Liver (tissue), 9 donors: Measurements from ENCODE around the gene CUL5. TPM values are rescaled to one million over a fixed set of nuclear protein-coding genes. Genes with fewer than 3 reads are reported as not detected.
"Not testable (repeated sequence)": the region's sequence is repeated elsewhere in the genome, so short reads cannot be mapped to it uniquely, and the experiment has no call there.

Source experiments
- DNase-seq: peaks from one replicate; pipeline ENCODE4 v3.0.0-alpha.2; 2017; ENCODE audit warnings: low spot score
- H3K27ac ChIP-seq, 2 donors: one replicate each; pipeline ENCODE4 v1.7.0; 2013; ENCODE audit warnings: inconsistent platforms in 2 of 2, low read length in 2 of 2, control low read depth in 1 of 2, low read depth in 1 of 2, mild to moderate bottlenecking in 1 of 2
- H3K27me3 ChIP-seq, 4 donors: one replicate each; pipeline versions ENCODE4 v1.6.1 to v1.7.0; 2013; ENCODE audit warnings: low read length in 3 of 4, inconsistent platforms in 1 of 4, mild to moderate bottlenecking in 1 of 4, moderate library complexity in 1 of 4; ENCODE audit not compliant: control insufficient read depth in 4 of 4, insufficient read depth in 4 of 4
- H3K36me3 ChIP-seq, 4 donors: one replicate each; pipeline versions ENCODE4 v1.6.1 to v1.7.0; 2013; ENCODE audit warnings: low read length in 3 of 4, mild to moderate bottlenecking in 3 of 4, low read depth in 1 of 4, moderate library complexity in 1 of 4; ENCODE audit not compliant: control insufficient read depth in 4 of 4, insufficient read depth in 3 of 4
- H3K4me1 ChIP-seq, 4 donors: one replicate each; pipeline versions ENCODE4 v1.6.1 to v1.7.0; 2013; ENCODE audit warnings: low read length in 3 of 4, mild to moderate bottlenecking in 3 of 4, moderate library complexity in 1 of 4; ENCODE audit not compliant: control insufficient read depth in 4 of 4, insufficient read depth in 4 of 4
- H3K4me3 ChIP-seq, 3 donors: one replicate each; pipeline versions ENCODE4 v1.6.1 to v1.7.0; 2013; ENCODE audit warnings: low read length in 3 of 3, control low read depth in 1 of 3, low read depth in 1 of 3, mild to moderate bottlenecking in 1 of 3
- H3K9ac ChIP-seq, 2 donors: one replicate each; pipeline ENCODE4 v1.7.0; 2013; ENCODE audit warnings: low read length in 2 of 2, mild to moderate bottlenecking in 2 of 2, moderate library complexity in 2 of 2, control low read depth in 1 of 2, low read depth in 1 of 2
- H3K9me3 ChIP-seq, 4 donors: one replicate each; pipeline versions ENCODE4 v1.6.1 to v1.7.0; 2013; ENCODE audit warnings: low read length in 3 of 4; ENCODE audit not compliant: control insufficient read depth in 4 of 4
- ATF3 ChIP-seq: IDR thresholded peaks from 2 replicates; pipeline ENCODE4 v1.6.1; 2016; ENCODE audit warnings: antibody characterized with exemption
- EGR1 ChIP-seq, 2 donors: IDR thresholded peaks; 2 replicates each; pipeline ENCODE4 v1.6.1; 2016 to 2018; ENCODE audit warnings: antibody characterized with exemption in 2 of 2, low read depth in 2 of 2
- FOXA1 ChIP-seq: IDR thresholded peaks from 2 replicates; pipeline ENCODE4 v1.6.1; 2016; ENCODE audit warnings: antibody characterized with exemption
- FOXA2 ChIP-seq: IDR thresholded peaks from 2 replicates; pipeline ENCODE4 v1.6.1; 2016; ENCODE audit warnings: antibody characterized with exemption
- GABPA ChIP-seq, 2 donors: IDR thresholded peaks in 1 of 2; conservative IDR thresholded peaks in 1 of 2; 2 replicates each; pipeline ENCODE4 v1.6.1; 2016; ENCODE audit warnings: antibody characterized with exemption in 2 of 2, mild to moderate bottlenecking in 1 of 2, moderate library complexity in 1 of 2
- HNF4A ChIP-seq, 2 donors: conservative IDR thresholded peaks; 2 replicates each; pipeline ENCODE4 v1.6.1; 2016; ENCODE audit warnings: antibody characterized with exemption in 2 of 2, mild to moderate bottlenecking in 2 of 2
- HNF4G ChIP-seq: IDR thresholded peaks from 2 replicates; pipeline ENCODE4 v1.6.1; 2016; ENCODE audit warnings: antibody characterized with exemption
- JUND ChIP-seq, 2 donors: IDR thresholded peaks; 2 replicates each; pipeline ENCODE4 v1.6.1; 2016; ENCODE audit warnings: antibody characterized with exemption in 2 of 2
- NR2F2 ChIP-seq: IDR thresholded peaks from 2 replicates; pipeline ENCODE4 v1.6.1; 2016; ENCODE audit warnings: antibody characterized with exemption
- RAD21 ChIP-seq, 2 donors: IDR thresholded peaks; 2 replicates each; pipeline ENCODE4 v1.6.1; 2016; ENCODE audit warnings: antibody characterized with exemption in 2 of 2, mild to moderate bottlenecking in 2 of 2
- REST ChIP-seq: IDR thresholded peaks from 2 replicates; pipeline ENCODE4 v1.6.1; 2016; ENCODE audit warnings: antibody characterized with exemption, mild to moderate bottlenecking
- RXRA ChIP-seq, 2 donors: IDR thresholded peaks; 2 replicates each; pipeline ENCODE4 v1.6.1; 2017 to 2018; ENCODE audit warnings: antibody characterized with exemption in 2 of 2, mild to moderate bottlenecking in 1 of 2
- SP1 ChIP-seq: IDR thresholded peaks from 2 replicates; pipeline ENCODE4 v1.6.1; 2018; ENCODE audit warnings: antibody characterized with exemption, mild to moderate bottlenecking
- TAF1 ChIP-seq: conservative IDR thresholded peaks from 2 replicates; pipeline ENCODE4 v1.6.1; 2016; ENCODE audit warnings: antibody characterized with exemption, mild to moderate bottlenecking
- YY1 ChIP-seq: IDR thresholded peaks from 2 replicates; pipeline ENCODE4 v1.6.1; 2016; ENCODE audit warnings: antibody characterized with exemption, mild to moderate bottlenecking
- ZBTB33 ChIP-seq: IDR thresholded peaks from 2 replicates; pipeline ENCODE4 v1.6.1; 2016; ENCODE audit warnings: antibody characterized with exemption
- WGBS: extraction: QIAGEN DNeasy Blood & Tissue Kit; methylation state at CpG from one replicate; pipeline ENCODE4 v1.1.7; 2013; 5-methylcytosine and 5-hydroxymethylcytosine counted together
- polyA plus RNA-seq, 2 donors: library from polyadenylated mRNA; stranded (reverse) in 1 of 2; unstranded in 1 of 2; fragments of 200-250 nt in 1 of 2; fragments of >200 nt in 1 of 2; fragmentation: Nextera tagmentation in 1 of 2; extraction: Ambion mirVana in 1 of 2; gene quantifications; one replicate each; pipeline versions ENCODE4 v1.2.1 to v1.2.3, GENCODE V29; 2013 to 2015
- total RNA-seq, 2 donors: library from RNA; depleted of rRNA; stranded (reverse); fragments of >200 nt; gene quantifications; one replicate each; pipeline ENCODE4 v1.2.3, GENCODE V29; 2014
- TF ChIP-seq, protein P1 (sequence below): IDR thresholded peaks from 2 replicates; pipeline ENCODE4 v1.6.1; 2016; ENCODE audit warnings: antibody characterized with exemption
- donor health status: healthy.
- donor health status: healthy.
- donor health status: healthy.
- donor health status: healthy.
- donor health status: healthy.

The CUL5 gene
- total and polyA plus RNA-seq, 4 donors = 5.6 to 21.1 (median 12.9) TPM

DNA sequence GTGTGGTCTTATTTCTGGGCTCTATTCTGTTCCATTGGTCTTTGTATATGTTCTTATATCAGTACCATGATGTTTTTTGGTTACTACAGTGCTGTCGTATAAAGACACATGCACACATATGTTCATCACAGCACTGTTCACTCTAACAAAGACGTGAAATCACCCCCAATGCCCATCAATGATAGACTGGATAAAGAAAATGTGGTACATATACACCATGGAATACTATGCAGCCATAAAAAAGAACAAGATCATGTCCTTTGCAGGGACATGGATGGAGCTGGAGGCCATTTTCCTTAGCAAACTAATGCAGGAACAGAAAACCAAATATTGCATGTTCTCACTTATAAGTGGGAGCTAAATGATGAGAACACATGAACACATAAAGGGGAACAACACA, 22.9 kb downstream of the CUL5 start:
- not testable (repeated sequence) for DNase-seq, H3K36me3 ChIP-seq, H3K9me3 ChIP-seq, H3K4me1 ChIP-seq, H3K27me3 ChIP-seq, H3K9ac ChIP-seq, H3K27ac ChIP-seq, H3K4me3 ChIP-seq
- WGBS = 100% methylated on average over 2 of the region's 2 CpGs

- TF ChIP-seq GABPA (IDR thresholded peaks at IDR 0.05 in 1 of 2, conservative IDR thresholded peaks at IDR 0.05 in 1 of 2) (no peak), TAF1 (no peak), REST (no peak), YY1 (no peak), FOXA2 (no peak)
- TF ChIP-seq, protein P1, sequence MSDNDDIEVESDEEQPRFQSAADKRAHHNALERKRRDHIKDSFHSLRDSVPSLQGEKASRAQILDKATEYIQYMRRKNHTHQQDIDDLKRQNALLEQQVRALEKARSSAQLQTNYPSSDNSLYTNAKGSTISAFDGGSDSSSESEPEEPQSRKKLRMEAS = no peak
- no peak for DNase-seq
- H3K4me1 ChIP-seq = no peaks in the 10 kb centered on the region
- H3K4me3 ChIP-seq = no peak overlapping the region
- no peaks in the 10 kb centered on the region for H3K9me3 ChIP-seq
- H3K9ac ChIP-seq = no peak overlapping the region
- peaks cover 0 to 12% (median 1%) of the 10 kb centered on the region in 4 donors for H3K36me3 ChIP-seq
- no peak overlapping the region for H3K27ac ChIP-seq
- 93% methylated on average over 1 of the region's 1 CpG for WGBS
- no peaks in the 10 kb centered on the region for H3K27me3 ChIP-seq
Observed at GRCh38 chr11:108032800-108033199, 24.1 kb downstream of the CUL5 start.

DNA sequence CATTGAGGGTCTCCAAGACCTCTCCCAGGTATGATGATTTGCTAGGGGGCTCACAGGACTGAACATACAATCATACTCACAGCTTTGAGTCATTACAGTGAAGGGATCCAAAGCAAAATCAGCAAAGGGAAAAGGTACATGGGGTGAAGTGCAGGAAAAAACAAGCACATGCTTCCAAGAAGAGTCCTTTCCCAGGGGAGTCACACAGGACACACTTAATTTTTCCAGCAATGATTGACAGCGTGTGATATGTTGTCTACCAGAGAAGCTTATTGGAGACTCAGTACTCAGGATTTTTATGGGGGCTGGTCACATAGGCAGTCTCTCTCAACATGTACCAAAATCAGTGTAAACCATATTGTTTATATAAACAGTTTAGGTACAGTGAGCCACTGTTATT, 25.3 kb downstream of the CUL5 start:
- no peaks in the 10 kb centered on the region for H3K27me3 ChIP-seq
- no peak for DNase-seq
- no peak overlapping the region for H3K9ac ChIP-seq
- TF ChIP-seq, protein P1 = no peak
- TF ChIP-seq RXRA (IDR thresholded peaks at IDR 0.05) (no peak), ATF3 (no peak), FOXA2 (no peak), SP1 (no peak), HNF4G (no peak), YY1 (no peak), NR2F2 (no peak), ZBTB33 (no peak), GABPA (IDR thresholded peaks at IDR 0.05 in 1 of 2, conservative IDR thresholded peaks at IDR 0.05 in 1 of 2) (no peak), FOXA1 (no peak), TAF1 (no peak), REST (no peak), HNF4A (conservative IDR thresholded peaks at IDR 0.05) (no peak), EGR1 (IDR thresholded peaks at IDR 0.05; ENCODE audit: low read depth in 2 of 2) (no peak), JUND (IDR thresholded peaks at IDR 0.05) (no peak), RAD21 (IDR thresholded peaks at IDR 0.05) (no peak)
- H3K4me3 ChIP-seq = no peak overlapping the region
- no peak overlapping the region for H3K27ac ChIP-seq
- H3K9me3 ChIP-seq = no peaks in the 10 kb centered on the region
- peaks cover 0 to 12% (median 1%) of the 10 kb centered on the region in 4 donors for H3K36me3 ChIP-seq
- WGBS = 94% methylated on average over 1 of the region's 1 CpG
- H3K4me1 ChIP-seq = no peaks in the 10 kb centered on the region
